GM23248 (cell line): ENCODE measurements around the gene CCDC78. TPM values are rescaled to one million over a fixed set of nuclear protein-coding genes. Genes with fewer than 3 reads are reported as not detected.

Experiments used
- DNase-seq: peaks from one replicate; pipeline ENCODE4 v3.0.0-alpha.2; 2015
- H2AFZ ChIP-seq: fragments of 200-600 bp; sonication (generic); 2 replicates; pipeline ENCODE4 v1.6.1; 2016; ENCODE audit warnings: antibody characterized with exemption
- H3F3A ChIP-seq: fragments of 200-600 bp; sonication (generic); 2 replicates; pipeline ENCODE4 v1.6.1; 2016; ENCODE audit warnings: mild to moderate bottlenecking, antibody characterized with exemption, mixed run types; ENCODE audit not compliant: insufficient read depth
- H3K27ac ChIP-seq: fragments of 200-600 bp; sonication (generic); 2 replicates; pipeline ENCODE4 v1.5.1; 2016; ENCODE audit warnings: mild to moderate bottlenecking
- H3K27me3 ChIP-seq: fragments of 200-600 bp; sonication (generic); replicated peaks from 2 replicates; pipeline ENCODE4 v1.6.1; 2016; ENCODE audit warnings: mild to moderate bottlenecking; ENCODE audit not compliant: insufficient read depth
- H3K36me3 ChIP-seq: fragments of 200-600 bp; sonication (generic); 2 replicates; pipeline ENCODE4 v1.6.1; 2016; ENCODE audit warnings: low read depth, mild to moderate bottlenecking
- H3K4me1 ChIP-seq: fragments of 200-600 bp; sonication (generic); 2 replicates; pipeline ENCODE4 v1.6.1; 2016; ENCODE audit warnings: mild to moderate bottlenecking; ENCODE audit not compliant: insufficient read depth
- H3K4me2 ChIP-seq: fragments of 200-600 bp; sonication (generic); one replicate; pipeline ENCODE4 v1.6.1; 2016; ENCODE audit warnings: mild to moderate bottlenecking; ENCODE audit not compliant: unreplicated experiment
- H3K4me3 ChIP-seq: fragments of 200-600 bp; sonication (generic); 2 replicates; pipeline ENCODE4 v1.5.1; 2016; ENCODE audit warnings: mild to moderate bottlenecking
- H3K79me2 ChIP-seq: fragments of 200-600 bp; sonication (generic); 2 replicates; pipeline ENCODE4 v1.6.1; 2016; ENCODE audit warnings: mild to moderate bottlenecking; ENCODE audit not compliant: insufficient read depth
- H3K9ac ChIP-seq: fragments of 200-600 bp; sonication (generic); 2 replicates; pipeline ENCODE4 v1.6.1; 2016; ENCODE audit warnings: mild to moderate bottlenecking
- H3K9me2 ChIP-seq: fragments of 200-600 bp; sonication (generic); 2 replicates; pipeline ENCODE4 v1.6.1; 2016; ENCODE audit warnings: mixed run types, mild to moderate bottlenecking, moderate library complexity; ENCODE audit not compliant: insufficient read depth
- H3K9me3 ChIP-seq: fragments of 200-600 bp; sonication (generic); one replicate; pipeline ENCODE4 v1.6.1; 2017; ENCODE audit warnings: low read depth
- H4K20me1 ChIP-seq: fragments of 200-600 bp; sonication (generic); 2 replicates; pipeline ENCODE4 v1.6.0; 2016; ENCODE audit not compliant: insufficient read depth
- EZH2 ChIP-seq: fragments of 200-600 bp; sonication (generic); IDR thresholded peaks from 2 replicates; pipeline ENCODE4 v1.6.1; 2018; ENCODE audit warnings: antibody characterized with exemption, mild to moderate bottlenecking; ENCODE audit not compliant: insufficient read depth, poor library complexity, severe bottlenecking
- EZH2phosphoT487 ChIP-seq: fragments of 200-600 bp; sonication (generic); IDR thresholded peaks from 2 replicates; pipeline ENCODE4 v1.6.1; 2018; ENCODE audit warnings: antibody characterized with exemption, moderate library complexity, mild to moderate bottlenecking, low read depth; ENCODE audit not compliant: insufficient read depth
- WGBS, 2 experiments: methylation state at CpG; one replicate each; pipeline ENCODE4 v1.1.6; 2015 to 2017; ENCODE audit warnings: low lambda C conversion rate in 2 of 2, low coverage in 1 of 2; ENCODE audit errors: missing lambda C conversion rate in 2 of 2; 5-methylcytosine and 5-hydroxymethylcytosine counted together
- in situ Hi-C: fragments of 300-500 bp; cut with MboI; formaldehyde crosslinking; loops from 2 replicates; pipeline ENCODE4 v1.15.0; 2020
- polyA plus RNA-seq: library from polyadenylated mRNA; unstranded; fragments of >200 nt; fragmentation: Nextera tagmentation; extraction: Ambion mirVana; gene quantifications from 2 replicates; pipeline ENCODE4 v1.2.1, GENCODE V29; 2016
- total RNA-seq: library from RNA; depleted of rRNA; stranded (reverse); fragments of >200 nt; shearing (Covaris generic); gene quantifications from 2 replicates; pipeline ENCODE4 v1.2.3, GENCODE V29; 2014

Gene CCDC78
- total and polyA plus RNA-seq, 2 experiments from 2014 or later = 0.78 to 9.5 TPM

DNA sequence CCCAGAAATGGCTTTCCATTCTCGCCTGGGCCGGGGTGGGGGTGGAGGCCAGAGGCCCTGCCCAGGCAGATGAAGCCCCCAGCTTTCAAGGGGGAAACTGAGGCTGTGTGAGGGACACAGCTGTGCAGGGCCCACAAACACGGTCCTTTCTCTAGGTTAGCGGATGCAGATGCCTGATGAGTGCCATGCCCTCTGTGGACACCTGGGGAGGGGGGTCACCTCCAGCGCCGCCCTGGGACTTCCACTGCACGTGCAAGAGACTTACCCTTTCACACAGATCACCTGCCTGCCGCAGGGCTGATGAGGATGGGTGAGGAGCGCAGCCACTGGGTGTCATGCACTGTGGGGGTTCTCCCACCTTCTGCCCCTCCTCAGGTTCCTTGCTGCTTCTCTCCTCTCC is 7.9 kb downstream of the CCDC78 start:
- Histone ChIP-seq H3K27ac (no peak overlapping the region), H3K4me3 (no peak overlapping the region), H3K36me3 (no peaks in the 10 kb centered on the region), H3K27me3 (no peaks in the 10 kb centered on the region), H3F3A (no peaks in the 10 kb centered on the region), H3K9me2 (no peaks in the 10 kb centered on the region), H4K20me1 (no peaks in the 10 kb centered on the region), H3K79me2 (no peaks in the 10 kb centered on the region; the same call in 1 of the 2 replicates), H3K4me2 (no peak overlapping the region), H2AFZ (no peak overlapping the region), H3K9ac (no peak overlapping the region), H3K4me1 (peaks cover 4% of the 10 kb centered on the region; the same call in 1 of the 2 replicates), H3K9me3 (no peaks in the 10 kb centered on the region)
- 95 to 98% methylated on average over 7 to 9 of the region's 9 CpGs for WGBS, 2 experiments
- TF ChIP-seq EZH2 (no peak), EZH2phosphoT487 (no peak)
- in situ Hi-C loops = no loop called here
- DNase-seq = no peak

DNA sequence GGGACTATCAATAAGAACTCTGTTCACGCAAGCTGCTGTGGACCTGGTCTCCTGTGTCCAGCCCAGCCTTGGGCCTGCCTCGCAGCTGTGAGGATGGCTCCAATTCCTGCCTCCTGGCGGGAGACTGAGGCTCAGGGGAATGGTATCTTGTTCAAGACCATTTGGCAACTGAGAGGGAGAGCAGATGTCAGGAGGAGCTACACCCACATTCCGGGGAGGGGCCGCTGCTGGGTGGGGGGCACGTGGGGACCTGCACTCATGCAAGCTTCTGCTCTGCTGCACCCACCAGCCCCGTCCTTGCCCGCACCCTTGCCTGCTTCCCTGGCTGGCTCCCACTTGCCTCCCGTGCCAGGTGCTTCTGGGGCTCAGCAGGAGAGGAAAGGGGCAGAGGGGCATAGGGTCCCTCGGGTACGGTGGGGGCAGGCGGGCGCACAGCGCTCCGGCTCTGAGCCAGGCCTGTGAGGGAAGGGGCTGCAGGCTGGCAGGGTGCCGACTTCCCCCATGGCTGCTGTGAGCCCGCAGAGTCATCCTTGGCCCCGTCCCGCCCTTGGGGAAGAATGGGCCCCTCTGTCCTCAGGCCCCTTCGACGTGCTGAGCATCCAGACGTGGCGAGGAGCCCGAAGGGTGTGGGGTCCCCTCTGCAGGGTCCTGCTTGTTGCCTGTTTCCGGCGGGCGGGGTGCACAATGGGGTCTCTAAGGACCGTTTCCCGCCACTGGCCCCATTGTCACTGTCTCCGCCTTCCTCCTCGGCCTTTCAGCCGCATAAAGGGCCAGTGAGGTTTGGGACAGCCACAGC is 8.6 kb downstream of the CCDC78 start:
- Histone ChIP-seq H3K27ac (no peak overlapping the region), H3K36me3 (no peaks in the 10 kb centered on the region), H3K79me2 (no peaks in the 10 kb centered on the region; the same call in 1 of the 2 replicates), H3F3A (peaks cover 5% of the 10 kb centered on the region), H3K4me1 (peaks cover 5% of the 10 kb centered on the region; the same call in 1 of the 2 replicates), H3K9me2 (no peaks in the 10 kb centered on the region), H3K9me3 (no peaks in the 10 kb centered on the region), H3K27me3 (no peaks in the 10 kb centered on the region), H3K9ac (no peak overlapping the region), H3K4me3 (no peak overlapping the region), H3K4me2 (no peak overlapping the region), H4K20me1 (no peaks in the 10 kb centered on the region), H2AFZ (no peak overlapping the region)
- no peak for TF ChIP-seq EZH2
- TF ChIP-seq EZH2phosphoT487 = no peak
- DNase-seq = no peak
- in situ Hi-C loops = no loop called here
- WGBS, 2 experiments = 74 to 83% methylated on average over 18 to 31 of the region's 32 CpGs

DNA sequence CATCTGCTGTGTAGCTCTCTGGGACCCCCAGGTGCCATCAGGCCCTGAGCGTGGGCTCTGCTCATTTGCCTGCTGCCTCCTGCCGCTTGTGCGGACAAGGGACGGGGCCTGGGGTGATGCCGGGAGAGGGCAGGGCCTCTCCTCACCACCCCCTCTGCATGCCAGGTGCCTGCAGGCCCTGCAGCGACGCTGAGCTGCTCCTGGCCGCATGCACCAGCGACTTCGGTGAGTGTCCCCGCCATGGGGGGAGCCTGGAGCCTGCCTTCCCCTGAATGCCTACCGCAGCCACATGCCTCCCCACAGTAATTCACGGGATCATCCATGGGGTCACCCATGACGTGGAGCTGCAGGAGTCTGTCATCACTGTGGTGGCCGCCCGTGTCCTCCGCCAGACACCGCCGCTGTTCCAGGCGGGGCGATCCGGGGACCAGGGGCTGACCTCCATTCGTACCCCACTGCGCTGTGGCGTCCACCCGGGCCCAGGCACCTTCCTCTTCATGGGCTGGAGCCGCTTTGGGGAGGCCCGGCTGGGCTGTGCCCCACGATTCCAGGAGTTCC is 9.4 kb downstream of the CCDC78 start:
- H3K9me2 ChIP-seq = no peaks in the 10 kb centered on the region
- 87 to 89% methylated on average over 25 to 29 of the region's 29 CpGs for WGBS, 2 experiments
- no peak overlapping the region for H2AFZ ChIP-seq
- no peaks in the 10 kb centered on the region; the same call in 1 of the 2 replicates for H3K79me2 ChIP-seq
- no peak for DNase-seq
- no peaks in the 10 kb centered on the region for H3K27me3 ChIP-seq
- no peak overlapping the region for H3K4me2 ChIP-seq
- H3K36me3 ChIP-seq = no peaks in the 10 kb centered on the region
- H3F3A ChIP-seq = peaks cover 10% of the 10 kb centered on the region
- in situ Hi-C loops = no loop called here
- no peaks in the 10 kb centered on the region for H3K9me3 ChIP-seq
- H3K4me3 ChIP-seq = no peak overlapping the region
- H3K4me1 ChIP-seq = peaks cover 9% of the 10 kb centered on the region; the same call in 1 of the 2 replicates
- no peaks in the 10 kb centered on the region for H4K20me1 ChIP-seq
- TF ChIP-seq EZH2phosphoT487 = no peak
- no peak for TF ChIP-seq EZH2
- no peak overlapping the region for H3K9ac ChIP-seq
- H3K27ac ChIP-seq = no peak overlapping the region

DNA sequence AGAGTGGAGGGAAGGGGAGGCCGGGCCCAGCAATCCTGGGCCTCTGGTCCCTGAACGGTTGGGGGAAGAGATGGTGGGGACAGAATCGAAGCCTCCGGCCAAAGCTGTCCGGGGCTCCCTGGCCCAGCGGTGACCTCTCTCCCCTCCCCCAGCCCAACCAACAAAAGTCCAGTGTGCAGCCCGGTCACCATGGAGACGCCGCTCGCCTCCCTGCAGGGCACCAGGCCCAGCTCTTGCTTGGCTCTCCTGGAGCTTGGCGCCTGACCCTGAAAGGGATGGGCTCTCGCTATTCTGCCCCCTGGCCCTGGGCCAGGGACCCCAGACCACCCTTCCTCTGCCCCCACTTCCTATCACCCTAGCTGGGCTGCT is 10.1 kb downstream of the CCDC78 start:
- Histone ChIP-seq H3K9me2 (no peaks in the 10 kb centered on the region), H3K36me3 (no peaks in the 10 kb centered on the region), H3K79me2 (no peaks in the 10 kb centered on the region; the same call in 1 of the 2 replicates), H3K9me3 (no peaks in the 10 kb centered on the region), H3K4me2 (peak overlapping the region; percentile 63), H2AFZ (no peak overlapping the region), H3K4me1 (peaks cover 9% of the 10 kb centered on the region; the same call in 1 of the 2 replicates), H3K27me3 (no peaks in the 10 kb centered on the region), H3K9ac (peak overlapping the region; percentile 73), H3F3A (peaks cover 10% of the 10 kb centered on the region), H3K27ac (no peak overlapping the region), H4K20me1 (no peaks in the 10 kb centered on the region), H3K4me3 (peak overlapping the region; percentile 76)
- in situ Hi-C loops = no loop called here
- TF ChIP-seq EZH2phosphoT487 = no peak
- TF ChIP-seq EZH2 = no peak
- DNase-seq = peak; percentile 63
- WGBS, 2 experiments = 21 to 28% methylated on average over 10 to 12 of the region's 12 CpGs
